Measurements from ENCODE around the gene BLTP2.

Gene BLTP2

GRCh38 chr17:28599311-28600184, 45.4 kb downstream of the BLTP2 start:
- TF ChIP-seq CTCF (IDR thresholded peaks at IDR 0.05) = no peak

- TF ChIP-seq CTCF (IDR thresholded peaks at IDR 0.05) = no peak
Measured at GRCh38 chr17:28598799-28599310, 46.1 kb downstream of the BLTP2 start, which contains the start of gene SPAG5. Gene SPAG5 (minus strand): TSS chr17:28599025. CDS start chr17:28598946, 79 bp downstream.

GRCh38 chr17:28598389-28598788, 46.6 kb downstream of the BLTP2 start:
- no peak for TF ChIP-seq CTCF (IDR thresholded peaks at IDR 0.05)

GRCh38 chr17:28597606-28598383, 47.2 kb downstream of the BLTP2 start:
- TF ChIP-seq CTCF (IDR thresholded peaks at IDR 0.05) = no peak

Measured in LNCAP (cell line).